Measurements from ENCODE around the gene CDKN2A.

CDKN2A gene

GRCh38 chr9:22005702-22006606 lies 11.8 kb upstream of the CDKN2A start:
- DNase-seq (ENCODE audit: low read depth, low spot score): no peak

GRCh38 chr9:22005021-22005701 lies 11.0 kb upstream of the CDKN2A start:
- no peak for DNase-seq (ENCODE audit: low read depth, low spot score)

- no peak for DNase-seq (ENCODE audit: low read depth, low spot score)
These were observed 7.8 kb upstream of the CDKN2A start for GRCh38 chr9:22002038-22002437.

- DNase-seq (ENCODE audit: low read depth, low spot score): no peak
These were observed 3.8 kb upstream of the CDKN2A start for GRCh38 chr9:21998026-21998425.

GRCh38 chr9:21997480-21997879 lies 3.3 kb upstream of the CDKN2A start:
- no peak for DNase-seq (ENCODE audit: low read depth, low spot score)

- no peak for DNase-seq (ENCODE audit: low read depth, low spot score)
These were observed 2.7 kb upstream of the CDKN2A start for GRCh38 chr9:21996858-21997257.

- DNase-seq (ENCODE audit: low read depth, low spot score): no peak
These were observed 2.2 kb upstream of the CDKN2A start for GRCh38 chr9:21996438-21996837.

GRCh38 chr9:21995666-21996398 lies 1.6 kb upstream of the CDKN2A start:
- DNase-seq (ENCODE audit: low read depth, low spot score): no peak

- no peak for DNase-seq (ENCODE audit: low read depth, low spot score)
These were observed 944 bp upstream of the CDKN2A start for GRCh38 chr9:21995006-21995665.

- no peak for DNase-seq (ENCODE audit: low read depth, low spot score)
These were observed 389 bp upstream of the CDKN2A start, which contains the start of gene CDKN2B-AS1 for GRCh38 chr9:21994556-21995005. Gene CDKN2B-AS1 (plus strand): TSS chr9:21994791.

- no peak for DNase-seq (ENCODE audit: low read depth, low spot score)
These were observed 1.2 kb downstream of the CDKN2A start for GRCh38 chr9:21993007-21993406.

GRCh38 chr9:21991072-21991959 lies 2.9 kb downstream of the CDKN2A start:
- DNase-seq (ENCODE audit: low read depth, low spot score): no peak

GRCh38 chr9:21989440-21990189 lies 4.6 kb downstream of the CDKN2A start:
- DNase-seq (ENCODE audit: low read depth, low spot score): no peak

GRCh38 chr9:21988056-21988990 lies 5.9 kb downstream of the CDKN2A start:
- DNase-seq (ENCODE audit: low read depth, low spot score): no peak

- no peak for DNase-seq (ENCODE audit: low read depth, low spot score)
These were observed 8.1 kb downstream of the CDKN2A start for GRCh38 chr9:21985964-21986667.

- DNase-seq (ENCODE audit: low read depth, low spot score): no peak
These were observed 10.1 kb downstream of the CDKN2A start for GRCh38 chr9:21984101-21984500.

GRCh38 chr9:21983561-21983935 lies 10.6 kb downstream of the CDKN2A start:
- DNase-seq (ENCODE audit: low read depth, low spot score): no peak

All from brain pericyte (primary cell).